Measurements from ENCODE around the gene WNT4. TPM values are rescaled to one million over a fixed set of nuclear protein-coding genes. Genes with fewer than 3 reads are reported as not detected.

Gene WNT4
- total RNA-seq, 1 experiment from 2014 or later, result 1.5 TPM

DNA sequence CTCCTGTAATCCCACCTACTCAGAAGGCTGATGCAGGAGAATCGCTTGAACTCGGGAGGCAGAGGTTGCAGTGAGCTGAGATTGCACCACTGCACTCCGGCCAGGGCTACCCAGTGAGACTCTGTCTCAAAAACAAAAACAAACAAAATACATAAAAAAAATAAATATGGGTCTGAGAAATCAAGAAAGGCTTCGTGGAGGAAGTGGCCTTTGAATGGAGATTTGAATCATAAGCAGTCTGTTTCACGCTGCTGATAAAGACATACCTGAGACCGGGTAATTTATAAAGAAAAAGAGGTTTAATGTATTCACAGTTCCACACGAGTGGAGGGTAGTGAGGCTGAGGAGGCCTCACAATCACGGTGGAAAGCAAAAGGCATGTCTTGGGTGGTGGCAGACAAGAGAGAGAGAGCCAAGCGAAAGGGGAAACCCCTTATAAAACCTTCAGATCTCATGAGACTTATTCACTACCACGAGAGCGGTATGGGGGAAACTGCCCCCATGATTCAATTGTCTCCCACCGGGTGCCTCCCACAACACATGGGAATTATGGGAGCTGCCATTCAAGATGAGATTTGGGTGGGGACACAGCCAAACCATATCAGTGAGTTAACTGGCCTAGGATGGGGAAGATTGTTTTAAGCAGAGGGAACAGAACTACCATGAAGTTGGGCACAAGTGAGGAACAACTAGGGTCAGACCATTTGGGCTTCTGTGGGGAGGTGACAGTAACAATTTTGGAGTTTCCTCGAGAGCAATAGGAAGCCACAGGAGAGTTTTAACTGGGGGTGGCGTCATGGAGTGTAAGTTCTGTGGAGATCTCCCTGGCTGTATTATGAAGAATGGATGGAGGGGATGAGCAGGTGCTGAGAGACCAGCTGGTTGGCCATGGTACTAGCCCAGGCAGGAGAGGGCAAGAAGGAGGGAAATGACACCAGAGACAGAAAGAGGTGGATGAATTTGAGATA lies 22.2 kb upstream of the WNT4 start:
- Histone ChIP-seq H3K4me3 (replicated peaks in 1 of 2; ENCODE audit: low read depth in 1 of 2, low read length in 2 of 2) (no peak overlapping the region), H3K4me1 (ENCODE audit: control insufficient read depth in 1 of 2, insufficient read depth in 2 of 2, low read length in 2 of 2) (no peaks in the 10 kb centered on the region; a peak in 1 of 4 replicates), H3K4me2 (ENCODE audit: low read length) (no peak overlapping the region), H2AFZ (ENCODE audit: low read depth, low read length, poor library complexity, severe bottlenecking) (no peak overlapping the region), H4K20me1 (ENCODE audit: insufficient read depth) (no peaks in the 10 kb centered on the region), H3K27ac (ENCODE audit: low read depth, low read length) (no peak overlapping the region), H3K9me2 (ENCODE audit: insufficient read depth) (no peaks in the 10 kb centered on the region), H3K27me3 (ENCODE audit: insufficient read depth, low read length) (no peaks in the 10 kb centered on the region), H3K9ac (ENCODE audit: low read length) (no peak overlapping the region), H3K79me2 (ENCODE audit: insufficient read depth, low read length) (no peaks in the 10 kb centered on the region), H3K9me3 (ENCODE audit: control insufficient read depth in 1 of 2, insufficient read depth in 1 of 2, low read depth in 1 of 2, low read length in 2 of 2) (no peaks in the 10 kb centered on the region), H3K36me3 (ENCODE audit: control insufficient read depth in 1 of 2, insufficient read depth in 2 of 2, low read length in 2 of 2) (no peaks in the 10 kb centered on the region)
- ATAC-seq (no peak), DNase-seq (ENCODE audit: low read depth, low spot score) (no peak)
- CTCF ChIA-PET, result no interaction called here
- POLR2A ChIA-PET, result no interaction called here
- RAD21 ChIA-PET (ENCODE audit: low non-redundant PET in 1 of 2, low total read pairs in 2 of 2, uncharacterized antibody in 2 of 2, unreplicated experiment in 2 of 2), result no interaction called here
- intact Hi-C loops (cut with micrococcal nuclease), result no loop called here
- no peak for TF ChIP-seq ELF1 (IDR thresholded peaks at IDR 0.05; ENCODE audit: borderline replicate concordance, low read depth)
- TF ChIP-seq RAD21 (IDR thresholded peaks at IDR 0.05; ENCODE audit: low read depth), result no peak
- no peak for TF ChIP-seq ZNF274 (IDR thresholded peaks at IDR 0.05; ENCODE audit: low read depth, low read length)
- no peak for TF ChIP-seq EZH2phosphoT487 (IDR thresholded peaks at IDR 0.05; ENCODE audit: borderline replicate concordance)
- no peak for TF ChIP-seq CEBPB (IDR thresholded peaks at IDR 0.05; ENCODE audit: low read depth)
- no peak for TF ChIP-seq TCF7L2 (IDR thresholded peaks at IDR 0.05; ENCODE audit: borderline replicate concordance, extremely low read depth, insufficient read depth, insufficient read length)
- no peak for TF ChIP-seq SIN3A (IDR thresholded peaks at IDR 0.05; ENCODE audit: low read depth)
- TF ChIP-seq ZFX (IDR thresholded peaks at IDR 0.05), result no peak
- TF ChIP-seq, protein P1, sequence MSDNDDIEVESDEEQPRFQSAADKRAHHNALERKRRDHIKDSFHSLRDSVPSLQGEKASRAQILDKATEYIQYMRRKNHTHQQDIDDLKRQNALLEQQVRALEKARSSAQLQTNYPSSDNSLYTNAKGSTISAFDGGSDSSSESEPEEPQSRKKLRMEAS (IDR thresholded peaks at IDR 0.05), result no peak
- TF ChIP-seq, protein P2, sequence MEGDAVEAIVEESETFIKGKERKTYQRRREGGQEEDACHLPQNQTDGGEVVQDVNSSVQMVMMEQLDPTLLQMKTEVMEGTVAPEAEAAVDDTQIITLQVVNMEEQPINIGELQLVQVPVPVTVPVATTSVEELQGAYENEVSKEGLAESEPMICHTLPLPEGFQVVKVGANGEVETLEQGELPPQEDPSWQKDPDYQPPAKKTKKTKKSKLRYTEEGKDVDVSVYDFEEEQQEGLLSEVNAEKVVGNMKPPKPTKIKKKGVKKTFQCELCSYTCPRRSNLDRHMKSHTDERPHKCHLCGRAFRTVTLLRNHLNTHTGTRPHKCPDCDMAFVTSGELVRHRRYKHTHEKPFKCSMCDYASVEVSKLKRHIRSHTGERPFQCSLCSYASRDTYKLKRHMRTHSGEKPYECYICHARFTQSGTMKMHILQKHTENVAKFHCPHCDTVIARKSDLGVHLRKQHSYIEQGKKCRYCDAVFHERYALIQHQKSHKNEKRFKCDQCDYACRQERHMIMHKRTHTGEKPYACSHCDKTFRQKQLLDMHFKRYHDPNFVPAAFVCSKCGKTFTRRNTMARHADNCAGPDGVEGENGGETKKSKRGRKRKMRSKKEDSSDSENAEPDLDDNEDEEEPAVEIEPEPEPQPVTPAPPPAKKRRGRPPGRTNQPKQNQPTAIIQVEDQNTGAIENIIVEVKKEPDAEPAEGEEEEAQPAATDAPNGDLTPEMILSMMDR (IDR thresholded peaks at IDR 0.05 in 2 of 3, conservative IDR thresholded peaks at IDR 0.05 in 1 of 3; ENCODE audit: borderline replicate concordance in 1 of 3, insufficient read depth in 1 of 3, low read depth in 2 of 3, low read length in 2 of 3), result no peak
- TF ChIP-seq SP1 (IDR thresholded peaks at IDR 0.05; ENCODE audit: low read depth), result no peak
- no peak for TF ChIP-seq POLR2A (IDR thresholded peaks at IDR 0.05; ENCODE audit: borderline replicate concordance, extremely low read depth, insufficient read depth, insufficient read length)
- BruUV-seq (replicated peaks), result no TSS peak

Measured in HCT116 (cell line).